Loucy (cell line): ENCODE results near the gene ACAP2.

Experiments
- CTCF ChIP-seq: fragments of 200-600 bp; sonication (generic); conservative IDR thresholded peaks from 2 replicates; pipeline ENCODE4 v1.5.1; 2014; ENCODE audit warnings: mild to moderate bottlenecking, antibody characterized with exemption, low read length
- EZH2phosphoT487 ChIP-seq: fragments of 200-600 bp; IDR thresholded peaks from 2 replicates; pipeline ENCODE4 v1.6.1; 2018; ENCODE audit warnings: antibody characterized with exemption, mild to moderate bottlenecking, moderate library complexity, borderline replicate concordance

GRCh38 chr3:195455789-195456188 lies 13.0 kb upstream of the ACAP2 start:
- TF ChIP-seq CTCF (no peak), EZH2phosphoT487 (no peak)
